ENCODE results near the gene GIMAP5. TPM values are rescaled to one million over a fixed set of nuclear protein-coding genes. Genes with fewer than 3 reads are reported as not detected.
A peak's percentile ranks its signal among the peaks of the same experiment; 100 is the strongest.

GIMAP5 gene
- total and polyA plus RNA-seq, 5 experiments from 2014 or later: 320 to 506 (median 364) TPM

- peaks cover 15 to 20% (median 16%) of the 10 kb centered on the region in 3 donors for H3K36me3 Mint-ChIP-seq
- peak overlapping the region; percentile 93 to 100 (median 96) for H3K27ac Mint-ChIP-seq
- H3K9me3 Mint-ChIP-seq: peaks cover 0 to 6% (median 0%) of the 10 kb centered on the region in 9 donors
- H3K27me3 Mint-ChIP-seq: no peaks in the 10 kb centered on the region
- peak overlapping the region in 6 of 10 donors; percentile 11 to 100 (median 70) for H3K4me3 Mint-ChIP-seq
- DNase-seq (no peak), ATAC-seq (no peak)
- peaks cover 47 to 72% (median 71%) of the 10 kb centered on the region in 4 donors for H3K4me1 Mint-ChIP-seq
- POLR2A ChIA-PET: interaction anchor here (0.6 to 10.6 kb wide), 10 partner anchors 9 to 285 kb away, joined by 3 to 323 read pairs (median 35); partner anchors contain the start of genes GIMAP1, GIMAP4, GIMAP6 and GIMAP7
Measured at GRCh38 chr7:150734254-150734653, 3.0 kb upstream of the GIMAP5 start.

DNA sequence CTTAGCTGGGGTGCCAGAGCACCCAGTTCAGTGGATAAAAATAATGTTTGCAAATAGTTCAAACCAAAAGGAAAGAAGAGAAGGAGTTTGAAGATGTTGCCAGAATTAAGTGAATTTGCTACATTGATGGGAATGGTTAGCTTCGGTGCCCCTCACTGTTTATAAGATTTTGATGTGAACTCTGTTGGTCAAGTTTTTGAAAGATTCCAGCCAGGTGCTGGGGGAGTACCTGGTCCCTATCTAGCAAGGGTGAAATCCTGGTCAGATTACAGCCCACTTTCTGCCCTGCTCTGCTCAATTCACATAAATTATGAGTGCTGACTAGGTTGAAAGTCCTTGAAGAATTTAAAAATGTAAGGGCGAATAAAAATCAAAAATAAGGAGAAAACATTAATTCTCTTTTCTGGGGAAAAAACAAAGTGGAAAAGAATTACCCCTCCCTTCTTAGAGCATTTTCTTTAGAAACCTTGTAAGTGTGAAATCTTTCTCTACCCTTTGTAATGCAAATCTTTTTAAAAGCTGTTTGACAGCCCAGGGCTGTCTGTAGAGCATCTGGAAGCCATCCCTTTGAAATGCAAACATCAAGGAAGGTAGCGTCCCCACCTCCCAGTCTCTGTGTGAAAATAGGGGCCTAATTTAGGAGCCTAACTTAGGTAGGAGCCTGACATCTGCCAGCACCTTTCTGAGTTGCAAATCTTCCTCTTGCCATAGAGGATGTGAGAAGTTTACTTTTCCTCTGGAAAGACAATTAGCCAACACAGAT is 1.4 kb upstream of the GIMAP5 start:
- peaks cover 29 to 33% (median 30%) of the 10 kb centered on the region in 3 donors for H3K36me3 Mint-ChIP-seq
- H3K27me3 Mint-ChIP-seq: no peaks in the 10 kb centered on the region
- H3K4me3 Mint-ChIP-seq: peak overlapping the region; percentile 88 to 100 (median 98)
- H3K9me3 Mint-ChIP-seq: peaks cover 0 to 5% (median 0%) of the 10 kb centered on the region in 9 donors
- peak overlapping the region; percentile 93 to 100 (median 96) for H3K27ac Mint-ChIP-seq
- POLR2A ChIA-PET: interaction anchor here (0.9 to 16.2 kb wide), 14 partner anchors 8 to 283 kb away, joined by 3 to 323 read pairs (median 6); partner anchors contain the start of genes GIMAP1, GIMAP4, GIMAP6 and GIMAP7
- peaks cover 43 to 71% (median 66%) of the 10 kb centered on the region in 4 donors for H3K4me1 Mint-ChIP-seq
- ATAC-seq (peak; percentile 31 to 43), DNase-seq (no peak)

GRCh38 chr7:150736864-150737263 is 354 bp upstream of the GIMAP5 start:
- Mint-ChIP-seq H3K27ac (peak overlapping the region; percentile 93 to 100 (median 96)), H3K9me3 (peaks cover 0 to 5% (median 0%) of the 10 kb centered on the region in 9 donors), H3K36me3 (peaks cover 40 to 43% (median 41%) of the 10 kb centered on the region in 3 donors), H3K4me1 (peaks cover 47 to 75% (median 68%) of the 10 kb centered on the region in 4 donors), H3K4me3 (peak overlapping the region; percentile 88 to 100 (median 98)), H3K27me3 (no peaks in the 10 kb centered on the region)
- POLR2A ChIA-PET: interaction anchor here (0.6 to 16.2 kb wide), 28 partner anchors 8 to 368 kb away, joined by 3 to 323 read pairs (median 6); partner anchors contain the start of genes GIMAP1, GIMAP2, GIMAP4 and GIMAP6
- no peak for DNase-seq
- peak; percentile 15 to 31 for ATAC-seq

DNA sequence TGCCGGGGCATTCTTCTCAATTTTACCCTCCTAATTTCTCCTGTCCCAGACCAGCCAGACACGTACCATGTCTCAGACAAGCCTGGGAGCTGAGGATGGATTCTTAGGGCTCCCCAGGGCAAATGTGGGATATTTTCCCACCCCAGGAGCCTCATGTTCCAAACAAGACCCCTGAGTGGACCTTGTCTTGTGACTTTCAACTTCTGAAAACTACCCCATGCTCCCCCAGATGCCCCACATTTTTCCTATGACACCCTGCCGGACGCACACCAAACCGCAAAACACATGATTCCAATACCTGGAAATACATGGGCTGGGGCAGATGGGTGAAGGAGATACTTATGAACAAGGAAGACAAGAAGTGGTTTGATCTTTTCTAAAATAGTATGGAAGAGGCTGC is 874 bp downstream of the GIMAP5 start:
- H3K27ac Mint-ChIP-seq: peak overlapping the region; percentile 93 to 100 (median 96)
- H3K4me3 Mint-ChIP-seq: peak overlapping the region; percentile 88 to 100 (median 98)
- no peak for ATAC-seq
- POLR2A ChIA-PET: interaction anchor here (0.8 to 16.2 kb wide), 29 partner anchors 8 to 370 kb away, joined by 3 to 323 read pairs (median 6); partner anchors contain the start of genes GIMAP1, GIMAP2, GIMAP4 and GIMAP6
- no peaks in the 10 kb centered on the region for H3K27me3 Mint-ChIP-seq
- peaks cover 0 to 5% (median 0%) of the 10 kb centered on the region in 9 donors for H3K9me3 Mint-ChIP-seq
- peaks cover 48 to 75% (median 68%) of the 10 kb centered on the region in 4 donors for H3K4me1 Mint-ChIP-seq
- peaks cover 52 to 53% (median 52%) of the 10 kb centered on the region in 3 donors for H3K36me3 Mint-ChIP-seq
- peak in 1 of 10 donors; percentile 35 for DNase-seq

DNA sequence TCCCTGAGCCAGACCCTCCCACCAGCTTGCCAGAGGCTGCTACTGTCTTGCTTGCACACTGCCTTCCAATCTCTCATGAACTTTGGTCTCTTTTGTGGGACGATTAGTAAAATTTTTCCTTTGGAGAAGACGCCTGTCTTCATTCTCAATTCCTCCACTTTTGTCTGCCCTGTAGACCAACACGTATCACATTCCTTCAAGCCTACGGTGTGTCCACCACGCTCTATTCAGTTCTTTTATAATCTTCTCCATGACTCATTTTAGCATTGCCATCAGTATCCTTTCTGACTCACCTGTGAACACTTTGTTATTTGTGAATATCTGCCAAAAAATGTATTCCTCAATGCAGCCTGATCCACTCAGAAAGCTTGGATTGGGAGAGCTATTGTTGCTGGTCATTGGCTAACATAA is 1.4 kb downstream of the GIMAP5 start:
- Mint-ChIP-seq H3K4me3 (peak overlapping the region; percentile 88 to 100 (median 98)), H3K4me1 (peaks cover 47 to 75% (median 68%) of the 10 kb centered on the region in 4 donors), H3K27me3 (no peaks in the 10 kb centered on the region), H3K36me3 (peaks cover 57 to 58% (median 57%) of the 10 kb centered on the region in 3 donors), H3K27ac (peak overlapping the region; percentile 93 to 100 (median 96)), H3K9me3 (peaks cover 0 to 5% (median 0%) of the 10 kb centered on the region in 9 donors)
- ATAC-seq: no peak
- POLR2A ChIA-PET: interaction anchor here (0.8 to 16.2 kb wide), 28 partner anchors 8 to 286 kb away, joined by 3 to 323 read pairs (median 6); partner anchors contain the start of genes GIMAP1, GIMAP2, GIMAP4 and GIMAP6
- no peak for DNase-seq

DNA sequence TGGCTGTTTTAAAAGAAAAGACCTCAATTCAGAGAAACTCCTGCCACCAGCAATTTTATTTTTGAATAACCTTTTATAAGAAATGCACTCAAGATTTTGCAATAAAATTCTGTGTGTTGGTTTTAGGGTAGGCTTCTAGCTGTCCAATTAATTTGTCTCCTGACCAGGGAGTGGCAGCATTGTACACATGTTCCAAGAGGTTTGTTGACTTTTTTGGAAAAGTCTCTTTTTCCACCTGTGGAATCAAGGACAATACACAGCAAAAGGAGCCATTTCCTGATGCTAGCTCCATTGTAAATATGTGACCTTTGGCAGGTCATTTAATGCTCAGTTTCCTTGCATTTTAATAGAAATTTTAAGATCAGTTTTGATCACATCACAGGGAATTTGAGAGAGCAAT is 1.8 kb downstream of the GIMAP5 start:
- peaks cover 58 to 63% (median 62%) of the 10 kb centered on the region in 3 donors for H3K36me3 Mint-ChIP-seq
- H3K9me3 Mint-ChIP-seq: peaks cover 0 to 5% (median 0%) of the 10 kb centered on the region in 9 donors
- DNase-seq: no peak
- H3K4me1 Mint-ChIP-seq: peaks cover 47 to 75% (median 68%) of the 10 kb centered on the region in 4 donors
- peak overlapping the region; percentile 88 to 100 (median 98) for H3K4me3 Mint-ChIP-seq
- H3K27ac Mint-ChIP-seq: peak overlapping the region; percentile 93 to 100 (median 96)
- POLR2A ChIA-PET: interaction anchor here (0.8 to 16.2 kb wide), 22 partner anchors 9 to 287 kb away, joined by 3 to 323 read pairs (median 8); partner anchors contain the start of genes GIMAP1, GIMAP2, GIMAP4 and GIMAP6
- no peaks in the 10 kb centered on the region for H3K27me3 Mint-ChIP-seq
- no peak for ATAC-seq

- ATAC-seq: no peak
- H3K4me1 Mint-ChIP-seq: peaks cover 49 to 75% (median 68%) of the 10 kb centered on the region in 4 donors
- no peak for DNase-seq
- H3K9me3 Mint-ChIP-seq: peaks cover 0 to 5% (median 0%) of the 10 kb centered on the region in 9 donors
- peaks cover 58 to 72% (median 71%) of the 10 kb centered on the region in 3 donors for H3K36me3 Mint-ChIP-seq
- no peaks in the 10 kb centered on the region for H3K27me3 Mint-ChIP-seq
- H3K27ac Mint-ChIP-seq: peak overlapping the region; percentile 92 to 100 (median 96)
- peak overlapping the region; percentile 88 to 100 (median 98) for H3K4me3 Mint-ChIP-seq
- POLR2A ChIA-PET: interaction anchor here (1.5 to 16.2 kb wide), 18 partner anchors 8 to 288 kb away, joined by 3 to 323 read pairs (median 64); partner anchors contain the start of genes GIMAP1, GIMAP2, GIMAP4 and GIMAP6
Measured at GRCh38 chr7:150740053-150740452, 2.8 kb downstream of the GIMAP5 start.

GRCh38 chr7:150742286-150742968 is 5.2 kb downstream of the GIMAP5 start:
- POLR2A ChIA-PET: interaction anchor here (0.6 to 16.2 kb wide), 24 partner anchors 11 to 309 kb away, joined by 3 to 245 read pairs (median 6); partner anchors contain the start of genes GIMAP1, GIMAP2, GIMAP4 and GIMAP6
- no peak for ATAC-seq
- Mint-ChIP-seq H3K27ac (peak overlapping the region; percentile 92 to 100 (median 96)), H3K4me3 (peak overlapping the region; percentile 88 to 100 (median 98)), H3K27me3 (no peaks in the 10 kb centered on the region), H3K36me3 (peaks cover 60 to 85% (median 77%) of the 10 kb centered on the region in 3 donors), H3K9me3 (peaks cover 0 to 5% (median 0%) of the 10 kb centered on the region in 9 donors), H3K4me1 (peaks cover 55 to 81% (median 73%) of the 10 kb centered on the region in 4 donors)
- no peak for DNase-seq

DNA sequence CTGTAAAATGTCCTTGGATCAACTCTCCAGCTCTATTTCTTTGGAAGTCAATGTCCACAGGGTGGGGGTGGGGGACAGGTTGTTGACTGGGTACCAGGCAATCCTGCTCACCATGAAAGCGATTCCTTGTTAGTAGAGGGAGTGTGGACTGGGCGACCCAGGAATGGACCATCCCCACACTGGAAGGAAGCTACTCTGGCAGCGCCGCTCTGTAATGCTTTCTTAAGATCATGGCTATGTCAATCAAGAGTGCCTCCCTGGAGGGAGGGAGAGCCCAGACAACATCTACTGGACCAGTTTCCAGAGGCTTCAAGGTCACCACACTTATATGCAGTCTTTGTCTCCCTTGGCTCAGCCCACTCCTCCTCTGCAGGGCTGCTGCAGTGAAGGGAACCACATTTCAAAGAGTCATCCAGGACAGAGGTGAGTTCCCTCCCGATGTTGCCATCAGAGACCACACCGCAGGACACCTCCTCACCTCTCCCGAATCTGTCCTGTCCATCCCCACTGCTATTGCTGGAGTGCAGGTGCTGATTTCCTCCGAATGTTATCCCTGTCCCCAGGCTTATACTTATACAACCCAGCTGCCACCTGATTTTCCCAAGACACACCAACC is 6.9 kb downstream of the GIMAP5 start:
- Mint-ChIP-seq H3K4me1 (peaks cover 60 to 98% (median 90%) of the 10 kb centered on the region in 4 donors), H3K4me3 (peak overlapping the region; percentile 88 to 100 (median 98)), H3K9me3 (peaks cover 0 to 2% (median 0%) of the 10 kb centered on the region in 9 donors), H3K27me3 (no peaks in the 10 kb centered on the region), H3K27ac (peak overlapping the region; percentile 92 to 100 (median 96)), H3K36me3 (peaks cover 44 to 71% (median 62%) of the 10 kb centered on the region in 3 donors)
- ATAC-seq: no peak
- POLR2A ChIA-PET: interaction anchor here (0.7 to 16.2 kb wide), 30 partner anchors 8 to 314 kb away, joined by 3 to 245 read pairs (median 6); partner anchors contain the start of genes GIMAP1, GIMAP2, GIMAP4 and GIMAP6
- no peak for DNase-seq

DNA sequence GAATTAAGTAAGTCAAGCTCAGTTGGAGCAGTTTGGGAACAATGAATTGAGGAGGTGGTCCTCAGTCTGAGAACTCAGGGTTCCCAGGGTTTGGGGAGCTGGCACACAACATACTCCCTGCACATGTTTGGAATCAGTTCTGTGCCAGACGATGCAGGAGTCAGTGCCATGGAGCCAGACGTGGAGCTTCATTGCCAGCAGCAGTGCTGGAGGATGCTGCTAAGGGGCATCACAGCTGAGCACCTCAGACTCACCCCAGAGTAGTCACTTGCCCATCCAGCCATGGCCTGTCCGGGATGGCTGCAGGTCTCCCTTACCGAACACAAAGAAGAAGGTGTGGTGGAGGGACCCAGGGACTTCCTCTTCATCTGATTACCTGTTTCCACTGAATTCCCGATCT is 7.9 kb downstream of the GIMAP5 start:
- DNase-seq: no peak
- Mint-ChIP-seq H3K27me3 (no peaks in the 10 kb centered on the region), H3K36me3 (peaks cover 37 to 63% (median 54%) of the 10 kb centered on the region in 3 donors), H3K9me3 (peaks cover 0 to 2% (median 0%) of the 10 kb centered on the region in 9 donors), H3K4me1 (peaks cover 60 to 100% (median 97%) of the 10 kb centered on the region in 4 donors), H3K4me3 (peak overlapping the region; percentile 88 to 100 (median 98)), H3K27ac (peak overlapping the region; percentile 92 to 100 (median 96))
- ATAC-seq: no peak
- POLR2A ChIA-PET: interaction anchor here (0.6 to 16.2 kb wide), 21 partner anchors 7 to 875 kb away, joined by 3 to 245 read pairs (median 7); partner anchors contain the start of genes GIMAP1, GIMAP2, GIMAP4 and GIMAP5

DNA sequence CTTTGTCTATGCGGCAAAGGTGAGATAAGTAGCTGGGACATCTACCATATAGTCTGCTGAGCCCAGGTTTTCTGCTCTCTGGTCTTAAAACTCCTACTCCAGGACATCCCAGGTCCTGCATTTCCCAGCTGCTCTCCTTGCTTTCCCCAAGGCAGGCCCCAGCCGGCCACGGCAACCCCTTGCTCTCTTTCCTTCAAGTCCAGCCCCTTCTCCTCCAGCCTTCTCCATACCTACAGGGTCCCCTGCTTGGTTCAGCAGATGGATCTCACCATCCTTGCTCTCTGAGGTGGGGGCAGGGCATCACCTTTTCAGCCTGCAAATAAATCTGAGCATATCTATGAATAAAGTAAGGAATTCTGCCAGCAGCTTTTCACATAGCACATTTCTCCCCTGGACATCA is 8.7 kb downstream of the GIMAP5 start:
- peaks cover 29 to 55% (median 46%) of the 10 kb centered on the region in 3 donors for H3K36me3 Mint-ChIP-seq
- peak overlapping the region; percentile 92 to 100 (median 96) for H3K27ac Mint-ChIP-seq
- H3K4me1 Mint-ChIP-seq: peaks cover 64 to 100% (median 98%) of the 10 kb centered on the region in 4 donors
- DNase-seq (no peak), ATAC-seq (no peak)
- H3K9me3 Mint-ChIP-seq: no peaks in the 10 kb centered on the region
- H3K4me3 Mint-ChIP-seq: peak overlapping the region; percentile 88 to 100 (median 98)
- POLR2A ChIA-PET: interaction anchor here (0.6 to 16.2 kb wide), 21 partner anchors 8 to 294 kb away, joined by 3 to 245 read pairs (median 7); partner anchors contain the start of genes GIMAP1, GIMAP2, GIMAP4 and GIMAP5
- no peaks in the 10 kb centered on the region for H3K27me3 Mint-ChIP-seq

All from naive thymus-derived CD8-positive, alpha-beta T cell (primary cell).